ENCODE measurements around the gene BRME1. TPM values are rescaled to one million over a fixed set of nuclear protein-coding genes. Genes with fewer than 3 reads are reported as not detected.

BRME1 gene
- 0.09 and 0.22 TPM in 2 replicates for total RNA-seq

GRCh38 chr19:13905634-13906520, at the start of gene BRME1, which contains the start of gene CC2D1A:
Gene BRME1, minus strand, starts transcription at chr19:13906117. Its CDS starts 1,225 bp downstream, at chr19:13904892.
Gene CC2D1A, plus strand, starts transcription at chr19:13906201. Its CDS starts 241 bp downstream, at chr19:13906442.

GRCh38 chr19:13952154-13952930, 46.4 kb upstream of the BRME1 start, which contains the start of gene DCAF15:
Gene DCAF15, plus strand, starts transcription at chr19:13952509. Its CDS starts 4 bp downstream, at chr19:13952513.

GRCh38 chr19:13938301-13939064, 32.6 kb upstream of the BRME1 start, which contains the start of gene PODNL1:
Gene PODNL1, minus strand, starts transcription at chr19:13938417. Its CDS starts 236 bp downstream, at chr19:13938181.

GRCh38 chr19:13876834-13877233, 29.1 kb downstream of the BRME1 start, which contains the start of gene NANOS3:
Gene NANOS3, plus strand, starts transcription at chr19:13877134. Its CDS starts 115 bp downstream, at chr19:13877249.

Other genes starting within 250 kb of the BRME1 start
- 22.3 and 26.7 TPM in 2 replicates for gene MRI1, start 141.6 kb downstream of the BRME1 start, total RNA-seq
- gene C19orf53, start 131.7 kb downstream of the BRME1 start, total RNA-seq = 24.6 and 33.5 TPM in 2 replicates
- gene ZSWIM4, start 110.7 kb downstream of the BRME1 start, total RNA-seq = 8.5 and 11.1 TPM in 2 replicates
- gene NANOS3, start 29.0 kb downstream of the BRME1 start, total RNA-seq = not detected in 2 replicates
- 3.5 and 3.7 TPM in 2 replicates for gene CC2D1A, start 84 bp upstream of the BRME1 start, total RNA-seq
- gene PODNL1, start 32.3 kb upstream of the BRME1 start, total RNA-seq = not detected in 2 replicates
- 6.3 and 8.7 TPM in 2 replicates for gene DCAF15, start 46.4 kb upstream of the BRME1 start, total RNA-seq
- 1.7 and 2.1 TPM in 2 replicates for gene RFX1, start 100.2 kb upstream of the BRME1 start, total RNA-seq
- not detected in 2 replicates for gene RLN3, start 122.0 kb upstream of the BRME1 start, total RNA-seq
- gene IL27RA, start 125.6 kb upstream of the BRME1 start, total RNA-seq = 2.7 and 3.8 TPM in 2 replicates
- not detected in 2 replicates for gene PALM3, start 156.0 kb upstream of the BRME1 start, total RNA-seq
- gene MISP3, start 166.7 kb upstream of the BRME1 start, total RNA-seq = under 0.01 and 0.22 TPM in 2 replicates
- gene C19orf67, start 179.7 kb upstream of the BRME1 start, total RNA-seq = not detected in 2 replicates
- gene SAMD1, start 184.6 kb upstream of the BRME1 start, total RNA-seq = 9.4 and 12.5 TPM in 2 replicates
- 32.6 and 35.6 TPM in 2 replicates for gene PRKACA, start 211.6 kb upstream of the BRME1 start, total RNA-seq
- 2.8 and 3.6 TPM in 2 replicates for gene ASF1B, start 230.5 kb upstream of the BRME1 start, total RNA-seq